ENCODE data around the gene VAT1. TPM values are rescaled to one million over a fixed set of nuclear protein-coding genes. Genes with fewer than 3 reads are reported as not detected.
A peak's percentile ranks its signal among the peaks of the same experiment; 100 is the strongest.

VAT1 gene
- total RNA-seq, 1 donor from 2014 or later, result 267 TPM

DNA sequence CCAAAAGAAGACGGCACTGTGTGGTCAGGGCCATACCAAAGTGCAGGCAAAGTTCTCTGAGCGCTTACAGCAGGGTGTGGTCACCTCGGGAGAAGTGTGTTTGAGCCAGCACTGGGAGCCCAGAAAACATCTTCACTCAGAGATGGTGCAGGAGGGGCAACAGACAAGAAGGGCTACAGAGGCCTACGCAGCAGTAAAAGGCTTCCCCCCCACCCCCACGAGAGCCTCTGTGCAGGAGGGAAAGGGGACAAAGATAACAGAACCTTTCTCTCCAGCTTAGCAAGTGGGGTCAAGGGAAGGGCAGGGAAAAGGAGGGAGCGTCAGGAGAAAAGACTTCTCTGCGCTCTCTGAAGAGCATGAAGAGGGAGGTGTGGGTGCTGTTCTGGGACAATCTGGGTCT, 2.8 kb downstream of the VAT1 start:
- Histone ChIP-seq H3K4me1 (peaks cover 53% of the 10 kb centered on the region), H3K27ac (peak overlapping the region; percentile 88), H3K27me3 (no peaks in the 10 kb centered on the region), H3K36me3 (peaks cover 38% of the 10 kb centered on the region), H3K4me3 (no peak overlapping the region), H3K9me3 (no peaks in the 10 kb centered on the region)
- intact Hi-C loops (cut with DNase I), result no loop called here
- no peak for DNase-seq
- TF ChIP-seq, protein P1, sequence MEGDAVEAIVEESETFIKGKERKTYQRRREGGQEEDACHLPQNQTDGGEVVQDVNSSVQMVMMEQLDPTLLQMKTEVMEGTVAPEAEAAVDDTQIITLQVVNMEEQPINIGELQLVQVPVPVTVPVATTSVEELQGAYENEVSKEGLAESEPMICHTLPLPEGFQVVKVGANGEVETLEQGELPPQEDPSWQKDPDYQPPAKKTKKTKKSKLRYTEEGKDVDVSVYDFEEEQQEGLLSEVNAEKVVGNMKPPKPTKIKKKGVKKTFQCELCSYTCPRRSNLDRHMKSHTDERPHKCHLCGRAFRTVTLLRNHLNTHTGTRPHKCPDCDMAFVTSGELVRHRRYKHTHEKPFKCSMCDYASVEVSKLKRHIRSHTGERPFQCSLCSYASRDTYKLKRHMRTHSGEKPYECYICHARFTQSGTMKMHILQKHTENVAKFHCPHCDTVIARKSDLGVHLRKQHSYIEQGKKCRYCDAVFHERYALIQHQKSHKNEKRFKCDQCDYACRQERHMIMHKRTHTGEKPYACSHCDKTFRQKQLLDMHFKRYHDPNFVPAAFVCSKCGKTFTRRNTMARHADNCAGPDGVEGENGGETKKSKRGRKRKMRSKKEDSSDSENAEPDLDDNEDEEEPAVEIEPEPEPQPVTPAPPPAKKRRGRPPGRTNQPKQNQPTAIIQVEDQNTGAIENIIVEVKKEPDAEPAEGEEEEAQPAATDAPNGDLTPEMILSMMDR (IDR thresholded peaks at IDR 0.05), result no peak
- ATAC-seq, result no peak

DNA sequence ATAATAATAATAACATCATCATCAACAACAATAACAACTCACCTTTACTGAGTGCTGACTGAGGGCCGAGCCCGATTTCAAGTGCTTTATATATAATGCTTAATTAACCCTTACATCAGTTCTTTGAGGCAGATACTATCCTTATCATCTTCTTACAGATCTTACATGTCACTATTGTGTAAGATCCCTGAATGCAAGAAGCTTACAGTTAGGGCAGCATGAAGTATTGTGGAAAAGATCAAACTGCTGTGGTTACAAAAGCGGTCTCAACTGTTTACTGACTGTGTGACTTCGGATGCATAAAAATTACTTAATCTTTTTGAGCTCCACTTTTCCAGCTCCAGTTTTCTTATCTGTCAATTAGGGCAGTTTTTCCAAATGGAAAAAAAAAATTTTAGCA, 3.3 kb downstream of the VAT1 start:
- no peak for ATAC-seq
- Histone ChIP-seq H3K9me3 (no peaks in the 10 kb centered on the region), H3K4me1 (peaks cover 53% of the 10 kb centered on the region), H3K27me3 (no peaks in the 10 kb centered on the region), H3K36me3 (peaks cover 43% of the 10 kb centered on the region), H3K4me3 (no peak overlapping the region), H3K27ac (peak overlapping the region; percentile 88)
- TF ChIP-seq, protein P1 (IDR thresholded peaks at IDR 0.05), result no peak
- DNase-seq, result no peak
- intact Hi-C loops (cut with DNase I), result no loop called here

DNA sequence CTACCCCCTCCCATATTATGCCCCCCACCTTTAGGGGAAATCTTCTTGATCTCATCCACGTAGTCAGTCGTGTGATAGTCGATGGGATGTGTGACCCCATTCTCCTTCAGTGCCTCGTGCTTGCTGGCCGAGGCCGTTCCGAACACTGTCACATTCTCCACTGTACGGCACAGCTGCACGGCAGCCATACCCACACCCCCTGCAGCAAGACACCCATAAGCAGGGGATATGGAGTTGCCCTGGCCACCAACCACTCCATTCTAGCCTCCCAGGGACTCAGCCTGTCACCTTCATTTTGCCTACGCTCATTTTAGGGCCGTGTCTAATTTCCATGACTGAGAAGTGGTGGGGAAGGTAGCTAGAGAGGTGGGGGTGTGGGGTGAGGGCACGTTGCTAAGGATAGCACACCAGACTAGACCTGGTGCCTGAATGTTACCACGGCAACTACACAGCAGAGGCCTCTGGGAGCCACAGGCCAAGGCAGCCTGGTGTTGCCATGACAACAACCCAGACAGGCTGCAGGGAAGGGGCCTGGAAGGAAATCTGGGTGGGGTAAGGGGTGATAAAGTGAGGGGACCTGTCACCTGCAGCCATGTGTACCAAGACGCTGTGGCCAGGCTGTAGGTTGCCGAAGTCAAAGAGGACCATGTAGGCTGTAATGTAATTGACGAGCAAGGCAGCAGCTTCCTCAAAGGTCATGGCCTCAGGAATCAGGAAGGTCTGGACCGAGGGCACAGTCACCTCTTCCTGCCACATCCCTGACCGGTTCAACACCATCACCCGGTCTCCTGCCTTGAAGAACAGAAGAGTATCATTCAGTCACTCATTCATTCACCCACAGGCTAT, 4.0 kb downstream of the VAT1 start:
- DNase-seq (no peak), ATAC-seq (no peak)
- H3K36me3 ChIP-seq, result peaks cover 50% of the 10 kb centered on the region
- H3K27me3 ChIP-seq, result no peaks in the 10 kb centered on the region
- no peaks in the 10 kb centered on the region for H3K9me3 ChIP-seq
- H3K4me1 ChIP-seq, result peaks cover 52% of the 10 kb centered on the region
- TF ChIP-seq, protein P1 (IDR thresholded peaks at IDR 0.05), result no peak
- H3K4me3 ChIP-seq, result no peak overlapping the region
- no peak overlapping the region for H3K27ac ChIP-seq
- intact Hi-C loops (cut with DNase I), result no loop called here

DNA sequence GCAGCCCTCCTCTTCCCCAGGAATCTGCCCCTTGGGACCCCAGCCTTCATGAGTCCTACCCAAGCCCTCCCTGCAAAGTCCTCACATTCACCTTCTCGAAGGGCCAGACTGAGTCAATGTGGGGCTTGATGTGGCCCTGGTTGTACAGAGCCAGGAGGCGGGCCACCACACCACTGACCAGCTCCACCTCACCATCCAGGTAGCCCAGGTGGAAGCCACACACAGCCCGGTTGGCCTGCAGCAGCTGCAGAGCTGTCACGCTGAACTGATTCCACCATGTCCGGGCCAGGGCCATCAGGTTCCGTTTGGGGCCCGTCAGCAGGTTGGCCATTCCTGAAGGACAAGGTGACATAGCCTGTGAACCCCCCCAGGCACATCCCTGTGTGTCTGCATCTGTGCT, 6.0 kb downstream of the VAT1 start:
- DNase-seq, result no peak
- Histone ChIP-seq H3K27ac (peak overlapping the region; percentile 40), H3K4me3 (no peak overlapping the region), H3K27me3 (no peaks in the 10 kb centered on the region), H3K9me3 (no peaks in the 10 kb centered on the region), H3K36me3 (peaks cover 64% of the 10 kb centered on the region), H3K4me1 (peaks cover 48% of the 10 kb centered on the region)
- intact Hi-C loops (cut with DNase I), result no loop called here
- TF ChIP-seq, protein P1 (IDR thresholded peaks at IDR 0.05), result no peak
- ATAC-seq, result no peak

DNA sequence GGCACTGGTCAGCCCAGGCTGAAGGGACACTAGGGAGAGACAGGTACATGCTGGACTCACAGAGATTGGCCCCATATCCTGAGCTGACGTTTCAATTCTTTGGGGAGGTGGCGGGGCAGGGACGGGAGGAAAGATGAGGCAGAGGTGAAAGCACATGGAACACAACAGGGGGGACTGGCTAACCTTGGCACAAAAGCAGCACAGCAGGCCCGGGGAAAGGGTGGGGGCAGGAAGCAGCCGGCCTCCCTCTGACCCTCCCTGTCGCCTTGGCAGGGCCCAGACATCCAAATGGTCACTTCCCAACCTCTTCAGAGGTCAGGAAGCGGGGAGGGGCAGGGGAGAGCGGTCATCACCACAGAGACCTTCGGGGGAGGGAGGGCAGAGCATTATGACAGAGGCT, 6.6 kb downstream of the VAT1 start:
- Histone ChIP-seq H3K27me3 (no peaks in the 10 kb centered on the region), H3K27ac (peak overlapping the region; percentile 65), H3K9me3 (no peaks in the 10 kb centered on the region), H3K4me3 (no peak overlapping the region), H3K4me1 (peaks cover 44% of the 10 kb centered on the region), H3K36me3 (peaks cover 64% of the 10 kb centered on the region)
- ATAC-seq (peak; percentile 61), DNase-seq (no peak)
- intact Hi-C loops (cut with DNase I), result no loop called here
- TF ChIP-seq, protein P1 (IDR thresholded peaks at IDR 0.05), result no peak

Data from upper lobe of right lung (tissue), 1 donor.